ENCODE data around the gene FAM3D.
A peak's percentile ranks its signal among the peaks of the same experiment; 100 is the strongest.

Gene FAM3D

GRCh38 chr3:58621086-58621830, 45.3 kb downstream of the FAM3D start (continued):
- TF ChIP-seq TSHZ1 (tag by site-specific recombination; IDR thresholded peaks at IDR 0.05; ENCODE audit: borderline replicate concordance): no peak

GRCh38 chr3:58620421-58620820, 46.2 kb downstream of the FAM3D start:
- ChIA-PET CTCF (interaction anchor here (1.4 kb wide), 1 partner anchor 10 kb away, joined by 3 read pairs; no protein-coding TSS in a partner anchor), POLR2A (no interaction called here)
- no peak overlapping the region for H3K27ac ChIP-seq (ENCODE audit: extremely low read depth, low read depth, low read length)
- H3K36me3 ChIP-seq (ENCODE audit: control insufficient read depth in 2 of 2, insufficient read depth in 1 of 2, low read length in 2 of 2): no peaks in the 10 kb centered on the region
- H3K9me3 ChIP-seq (ENCODE audit: control insufficient read depth, insufficient read depth, low read depth, low read length): no peaks in the 10 kb centered on the region
- no peaks in the 10 kb centered on the region for H3K4me1 ChIP-seq (ENCODE audit: control insufficient read depth, insufficient read depth, low read length)
- H3K4me3 ChIP-seq (ENCODE audit: low read depth, low read length): no peak overlapping the region
- TF ChIP-seq YY1 (tag by site-specific recombination; IDR thresholded peaks at IDR 0.05) (no peak), ZBTB11 (tag by site-specific recombination; conservative IDR thresholded peaks at IDR 0.05; ENCODE audit: low read depth) (no peak), ZNF16 (tag by site-specific recombination; IDR thresholded peaks at IDR 0.05; ENCODE audit: low read depth) (no peak), ZNF423 (tag by site-specific recombination; IDR thresholded peaks at IDR 0.05) (no peak), ZNF26 (tag by site-specific recombination; IDR thresholded peaks at IDR 0.05) (no peak), ZNF785 (tag by site-specific recombination; IDR thresholded peaks at IDR 0.05) (no peak), ZNF366 (tag by site-specific recombination; conservative IDR thresholded peaks at IDR 0.05) (no peak)

GRCh38 chr3:58617338-58617761, 49.2 kb downstream of the FAM3D start:
- 0 out of 2 replicates have a peak, but pooled peaks have one; percentile 17 for TF ChIP-seq ZNF341 (tag by site-specific recombination; IDR thresholded peaks at IDR 0.05; ENCODE audit: low read depth)
- peak; percentile 63 for TF ChIP-seq ZNF335 (tag by site-specific recombination; conservative IDR thresholded peaks at IDR 0.05)
- peak; percentile 88 for TF ChIP-seq ZBTB20 (tag by site-specific recombination; IDR thresholded peaks at IDR 0.05)
- no peak for TF ChIP-seq BCL11A (tag by site-specific recombination; IDR thresholded peaks at IDR 0.05; ENCODE audit: low read depth)
- no peak overlapping the region for H3K4me3 ChIP-seq (ENCODE audit: low read depth, low read length)
- ChIA-PET CTCF (interaction anchor here (0.6 to 3.3 kb wide), 4 partner anchors 20 to 51 kb away, joined by 3 to 22 read pairs (median 4); no protein-coding TSS in a partner anchor), POLR2A (no interaction called here)
- no peak overlapping the region for H3K27ac ChIP-seq (ENCODE audit: extremely low read depth, low read depth, low read length)
- H3K36me3 ChIP-seq (ENCODE audit: control insufficient read depth in 2 of 2, insufficient read depth in 1 of 2, low read length in 2 of 2): no peaks in the 10 kb centered on the region
- H3K4me1 ChIP-seq (ENCODE audit: control insufficient read depth, insufficient read depth, low read length): no peaks in the 10 kb centered on the region
- no peaks in the 10 kb centered on the region for H3K9me3 ChIP-seq (ENCODE audit: control insufficient read depth, insufficient read depth, low read depth, low read length)
